T-helper 2 cell (primary cell): ENCODE data around the gene C1orf21.

Source experiments
- DNase-seq, 5 experiments: peaks; one replicate each; pipeline versions ENCODE4 v3.0.0 to v3.0.0-alpha.2; 2012 to 2022

The C1orf21 gene

GRCh38 chr1:184416946-184417345 is 30.1 kb downstream of the C1orf21 start:
- no peak for DNase-seq

DNA sequence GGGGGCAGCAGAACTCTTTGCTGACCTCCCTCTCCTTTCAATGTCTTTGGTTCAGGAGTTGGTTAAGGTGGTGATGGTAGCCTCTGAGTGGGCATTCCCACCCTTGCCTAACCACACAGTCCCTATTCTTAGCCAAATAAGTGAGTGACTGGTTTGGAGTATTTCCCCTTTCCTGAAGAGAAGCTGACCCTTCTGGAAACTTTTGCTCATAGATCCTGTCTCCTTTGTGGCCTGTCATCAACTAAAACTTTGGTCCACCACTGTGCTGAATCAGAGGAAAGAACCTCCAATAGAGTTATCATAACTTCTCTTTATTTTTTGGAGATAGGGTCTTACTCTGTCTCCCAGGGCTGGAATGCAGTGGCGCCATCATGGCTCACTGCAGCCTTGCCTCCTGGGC is 31.1 kb downstream of the C1orf21 start:
- DNase-seq = no peak

- no peak for DNase-seq
These were observed 32.0 kb downstream of the C1orf21 start for GRCh38 chr1:184418652-184419349.

DNA sequence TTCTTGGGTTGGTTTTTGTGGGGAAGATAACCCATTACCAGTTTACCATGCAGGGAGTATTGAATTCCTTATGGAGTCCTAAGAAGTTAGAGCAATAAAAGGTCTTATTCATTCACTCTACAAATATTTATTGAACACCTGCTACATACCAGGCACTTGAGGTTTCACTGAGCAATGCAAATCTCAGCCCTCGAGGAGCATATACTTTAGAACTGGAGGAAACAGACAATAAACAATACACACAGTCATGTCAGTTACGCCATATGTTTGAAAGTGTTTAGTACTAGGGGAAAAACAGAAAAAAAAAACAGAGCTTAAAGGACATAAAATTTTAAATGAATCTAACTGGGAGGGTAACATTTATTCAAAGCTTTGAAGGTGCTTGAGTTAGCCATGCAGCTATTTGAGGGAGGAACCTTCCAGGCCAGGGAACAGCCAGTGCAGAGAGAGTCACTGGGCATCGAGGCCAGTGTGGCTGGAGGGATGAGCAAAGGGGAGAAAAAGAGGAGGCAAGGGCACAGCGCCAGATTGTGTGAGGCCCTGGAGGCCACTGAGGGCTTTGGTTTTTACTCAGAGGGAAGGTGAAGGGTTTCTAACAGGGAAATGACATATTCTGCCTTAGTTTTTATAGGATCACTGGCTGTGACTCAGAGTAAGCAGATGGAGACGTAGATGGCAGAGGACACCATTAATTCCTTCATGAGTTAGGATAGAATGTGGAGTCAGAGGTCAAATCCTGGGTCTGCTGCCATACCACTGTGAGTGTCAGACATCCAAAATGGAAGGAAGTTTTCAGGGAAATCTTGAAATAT is 32.7 kb downstream of the C1orf21 start:
- no peak for DNase-seq

DNA sequence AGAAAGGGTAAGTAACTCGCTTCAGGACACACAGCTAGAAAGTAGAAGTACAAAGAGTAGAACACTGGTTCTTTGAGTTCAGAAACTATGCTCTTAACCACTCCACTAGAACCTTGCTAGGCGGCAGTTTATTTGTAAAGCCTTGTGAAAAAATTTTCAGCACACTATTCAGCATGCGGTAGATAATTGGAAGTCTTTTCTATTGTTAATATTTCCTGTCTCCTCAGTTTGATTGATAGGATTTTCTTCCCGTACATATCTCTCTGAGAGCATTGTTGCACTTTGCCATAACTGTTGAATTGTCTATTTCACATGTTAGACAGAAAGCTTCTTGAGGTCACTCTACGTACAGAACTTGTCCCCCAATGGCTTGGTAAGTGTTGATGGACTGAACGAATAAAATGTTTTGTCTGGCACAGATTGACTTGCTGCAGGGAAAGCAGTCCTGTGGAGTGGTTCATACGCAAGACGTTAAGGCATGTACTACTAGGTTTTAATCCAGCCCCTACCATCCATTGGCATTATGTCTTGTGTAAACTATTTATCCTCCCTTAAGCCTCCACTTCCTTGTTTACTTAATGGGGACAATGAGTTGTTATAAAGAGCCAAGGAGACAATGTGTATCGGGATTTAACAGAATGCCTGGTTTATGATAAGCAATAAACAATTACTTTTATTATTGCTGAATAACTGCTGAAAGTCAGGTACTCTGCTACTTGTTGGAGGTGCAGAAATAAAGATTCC is 35.8 kb downstream of the C1orf21 start:
- no peak for DNase-seq

- DNase-seq = no peak
These were observed 36.8 kb downstream of the C1orf21 start for GRCh38 chr1:184423649-184424048.

GRCh38 chr1:184424157-184424556 is 37.3 kb downstream of the C1orf21 start:
- no peak for DNase-seq

- no peak for DNase-seq
These were observed 38.1 kb downstream of the C1orf21 start for GRCh38 chr1:184424945-184425344.

DNA sequence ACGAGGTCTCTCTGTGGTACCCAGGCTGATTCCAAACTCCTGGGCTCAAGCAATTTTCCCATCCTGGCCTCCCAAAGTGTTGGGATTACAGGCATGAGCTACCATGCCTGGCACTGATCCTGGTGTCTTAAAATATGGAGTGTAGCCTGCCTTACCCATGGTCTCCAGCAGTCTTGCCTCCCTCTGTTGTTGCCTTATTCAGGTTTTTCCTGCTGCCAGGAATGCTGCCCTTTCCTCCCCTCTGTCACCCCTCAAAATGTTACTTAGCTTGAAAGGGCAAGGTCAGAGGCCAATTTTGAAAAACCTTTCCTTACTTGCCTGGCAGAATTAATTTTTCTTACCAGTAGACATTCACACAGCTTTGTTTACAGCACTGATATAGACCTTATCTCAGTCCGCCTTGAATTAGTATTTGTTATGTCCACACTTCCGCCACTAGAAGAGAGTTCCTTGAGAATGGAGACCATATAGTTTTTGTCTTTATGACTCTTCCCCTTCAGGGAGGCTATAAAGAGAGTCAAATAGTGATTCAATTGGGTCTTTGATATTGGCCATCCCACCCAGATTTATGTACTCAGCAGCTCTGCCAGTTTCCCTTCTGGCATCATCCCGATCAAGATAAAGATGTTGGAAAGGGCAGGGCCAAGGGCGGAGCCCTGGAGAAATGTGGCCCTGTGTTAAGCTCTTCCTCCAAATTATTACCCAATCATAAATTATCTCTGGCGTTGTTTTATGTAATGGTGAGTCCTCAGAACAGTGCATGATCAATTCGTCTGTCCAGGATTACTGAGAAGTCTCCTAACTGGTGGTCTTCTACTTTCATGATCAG is 38.8 kb downstream of the C1orf21 start:
- DNase-seq = no peak

DNA sequence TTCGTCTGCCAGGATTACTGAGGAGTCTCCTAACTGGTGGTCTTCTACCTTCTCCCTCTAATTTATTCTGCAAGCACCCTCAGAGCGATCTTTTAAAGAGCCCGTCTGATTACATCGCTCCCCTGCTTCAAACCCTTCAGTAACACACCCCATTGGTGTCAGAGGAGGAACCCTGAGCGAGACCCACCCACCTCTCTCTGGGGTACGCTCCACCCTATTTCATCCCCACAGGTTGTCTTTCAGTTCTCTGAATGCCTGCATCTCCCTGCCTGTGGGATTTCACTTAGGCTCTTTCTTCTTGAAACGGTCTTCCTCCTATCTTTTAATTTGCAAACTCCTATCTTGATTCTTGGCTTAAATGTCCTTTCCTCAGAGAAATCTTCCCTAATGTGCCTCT is 39.4 kb downstream of the C1orf21 start:
- DNase-seq = no peak

GRCh38 chr1:184427722-184428121 is 40.9 kb downstream of the C1orf21 start:
- no peak for DNase-seq

DNA sequence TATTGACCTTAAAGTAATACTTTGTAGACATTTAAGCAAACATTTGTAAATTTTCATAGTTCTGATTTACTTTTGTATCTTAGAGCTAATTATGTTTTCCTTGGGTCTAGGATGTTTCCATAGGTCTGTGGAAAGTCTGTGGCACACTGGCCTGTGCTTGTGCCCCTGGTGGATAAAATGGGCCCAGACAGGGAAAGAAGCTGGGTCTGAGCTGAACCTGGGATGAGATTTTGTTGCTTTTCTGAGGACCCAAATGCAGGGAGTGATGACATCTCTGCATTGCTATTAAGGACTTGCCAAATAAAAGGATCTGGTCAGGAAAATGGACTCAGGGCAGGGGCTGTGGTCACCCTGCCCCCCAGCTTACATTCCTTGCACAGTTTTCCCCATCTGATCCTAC is 41.8 kb downstream of the C1orf21 start:
- DNase-seq = no peak

GRCh38 chr1:184429335-184429734 is 42.5 kb downstream of the C1orf21 start:
- DNase-seq = no peak

DNA sequence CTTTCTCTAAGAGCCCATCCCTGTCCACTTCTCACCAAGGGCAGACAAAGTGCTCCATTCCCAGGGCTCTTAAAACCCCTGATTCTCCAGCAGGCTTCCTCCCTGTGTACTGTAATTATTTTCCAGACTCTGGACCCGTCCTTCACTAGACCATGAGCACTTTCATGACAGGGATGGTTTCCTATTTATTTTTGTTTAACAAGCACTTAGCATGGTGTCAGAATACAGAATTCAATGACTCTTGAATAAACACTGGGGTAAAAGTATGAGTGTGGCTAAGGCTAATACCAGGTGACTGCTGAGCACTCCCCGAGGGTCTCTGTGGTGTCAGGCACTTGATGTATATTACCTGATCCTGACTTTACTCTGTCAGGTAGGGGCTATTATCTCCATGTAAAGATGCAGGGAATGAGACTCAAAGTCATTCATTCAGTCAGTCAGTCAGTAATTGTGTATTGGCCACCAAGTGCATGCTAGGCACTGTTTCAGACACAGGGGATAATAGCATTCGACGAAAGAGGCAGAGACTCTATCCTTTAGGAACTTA is 47.2 kb downstream of the C1orf21 start:
- no peak for DNase-seq

- no peak for DNase-seq
These were observed 50.5 kb downstream of the C1orf21 start for GRCh38 chr1:184437291-184437690.

- no peak for DNase-seq
These were observed 51.5 kb downstream of the C1orf21 start for GRCh38 chr1:184438363-184438762.

- DNase-seq = no peak
These were observed 55.4 kb downstream of the C1orf21 start for GRCh38 chr1:184442260-184442659.

DNA sequence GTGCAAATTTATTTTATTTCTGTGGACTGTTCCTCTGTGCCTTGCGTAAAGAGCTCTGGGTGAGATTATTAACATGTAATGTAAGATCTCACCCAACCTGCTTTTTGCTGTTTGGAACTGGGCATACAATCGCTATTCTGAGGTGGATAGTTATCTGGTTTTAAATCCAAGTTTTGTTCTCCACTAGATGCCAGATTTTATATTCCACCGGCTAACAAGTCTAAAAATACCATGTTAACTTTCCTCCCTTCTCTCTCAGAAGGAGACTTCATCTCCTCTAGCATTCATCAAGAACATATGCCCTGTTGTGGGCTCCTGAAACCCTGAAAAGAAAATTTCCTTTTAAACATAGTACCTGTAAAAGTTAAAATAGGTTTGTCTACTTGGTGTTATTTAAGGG is 56.4 kb downstream of the C1orf21 start:
- DNase-seq = no peak

GRCh38 chr1:184443624-184444023 is 56.8 kb downstream of the C1orf21 start:
- DNase-seq = no peak

GRCh38 chr1:184445997-184446396 is 59.2 kb downstream of the C1orf21 start:
- DNase-seq = no peak

- DNase-seq = no peak
These were observed 60.9 kb downstream of the C1orf21 start for GRCh38 chr1:184447651-184448185.

DNA sequence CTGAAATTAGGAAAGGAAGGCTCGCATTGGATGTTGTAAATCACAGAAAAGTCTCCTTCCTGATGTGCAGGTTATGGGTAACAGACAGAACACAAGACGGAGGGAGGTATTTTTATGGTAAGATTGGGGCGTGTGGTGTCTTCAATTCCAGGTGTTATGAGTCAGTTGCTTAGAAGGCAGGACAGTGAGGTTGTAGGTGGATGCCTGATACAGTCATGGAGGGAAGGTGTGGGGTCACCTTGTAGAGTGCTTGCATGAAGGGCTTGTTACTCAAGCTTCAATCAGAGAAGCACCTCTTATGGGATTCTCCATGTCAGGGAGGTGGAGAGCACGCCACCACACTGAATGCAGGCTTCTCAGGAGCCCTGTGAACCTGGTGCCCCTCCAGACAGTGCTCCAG is 63.1 kb downstream of the C1orf21 start:
- no peak for DNase-seq
